Measurements from ENCODE around the gene NEO1.
"Not testable (repeated sequence)": the region's sequence is repeated elsewhere in the genome, so short reads cannot be mapped to it uniquely, and the experiment has no call there.

NEO1 gene

GRCh38 chr15:73139041-73139743 is 86.9 kb downstream of the NEO1 start:
- DNase-seq (ENCODE audit: low spot score in 2 of 2) (no peak), ATAC-seq (no peak)
- no peaks in the 10 kb centered on the region for H3K9me3 Mint-ChIP-seq
- H3K36me3 Mint-ChIP-seq = no peaks in the 10 kb centered on the region
- peaks cover 35% of the 10 kb centered on the region for H3K4me1 Mint-ChIP-seq
- no peak overlapping the region for H3K4me3 Mint-ChIP-seq
- H3K27ac Mint-ChIP-seq = no peak overlapping the region

- no peaks in the 10 kb centered on the region for H3K36me3 Mint-ChIP-seq
- H3K27ac Mint-ChIP-seq = no peak overlapping the region
Observed at GRCh38 chr15:73139744-73140553, 87.7 kb downstream of the NEO1 start.

GRCh38 chr15:73141216-73141900 is 89.1 kb downstream of the NEO1 start:
- DNase-seq (ENCODE audit: low spot score in 2 of 2) (no peak), ATAC-seq (peak; percentile 43)
- Mint-ChIP-seq H3K27ac (peak overlapping the region; percentile 84), H3K4me1 (peaks cover 41% of the 10 kb centered on the region), H3K9me3 (no peaks in the 10 kb centered on the region), H3K36me3 (no peaks in the 10 kb centered on the region), H3K4me3 (peak overlapping the region; percentile 14)

More at GRCh38 chr15:73139744-73140553, 87.7 kb downstream of the NEO1 start:
- Mint-ChIP-seq H3K9me3 (no peaks in the 10 kb centered on the region), H3K4me1 (peaks cover 41% of the 10 kb centered on the region), H3K4me3 (no peak overlapping the region)
- DNase-seq (ENCODE audit: low spot score in 2 of 2) = no peak
- ATAC-seq = no peak

- peak; percentile 88 for ATAC-seq
- DNase-seq (ENCODE audit: low spot score in 2 of 2) = peak in 1 of 2 donors; percentile 59
- Mint-ChIP-seq H3K9me3 (no peaks in the 10 kb centered on the region), H3K27ac (peak overlapping the region; percentile 84), H3K36me3 (no peaks in the 10 kb centered on the region), H3K4me1 (peaks cover 41% of the 10 kb centered on the region), H3K4me3 (peak overlapping the region; percentile 14)
Observed at GRCh38 chr15:73142802-73143762, 90.8 kb downstream of the NEO1 start.

GRCh38 chr15:73143763-73144155 is 91.5 kb downstream of the NEO1 start:
- DNase-seq (ENCODE audit: low spot score in 2 of 2) = no peak
- peak; percentile 53 for ATAC-seq
- no peaks in the 10 kb centered on the region for H3K9me3 Mint-ChIP-seq
- peak overlapping the region; percentile 14 for H3K4me3 Mint-ChIP-seq
- H3K36me3 Mint-ChIP-seq = no peaks in the 10 kb centered on the region
- H3K27ac Mint-ChIP-seq = peak overlapping the region; percentile 84
- peaks cover 40% of the 10 kb centered on the region for H3K4me1 Mint-ChIP-seq

- Mint-ChIP-seq H3K36me3 (no peaks in the 10 kb centered on the region), H3K4me3 (no peak overlapping the region), H3K9me3 (peaks cover 8% of the 10 kb centered on the region), H3K27ac (no peak overlapping the region), H3K4me1 (peaks cover 32% of the 10 kb centered on the region)
- DNase-seq (ENCODE audit: low spot score in 2 of 2) (no peak), ATAC-seq (no peak)
Observed at GRCh38 chr15:73146419-73146818, 94.2 kb downstream of the NEO1 start.

GRCh38 chr15:73150831-73151230 is 98.6 kb downstream of the NEO1 start:
- Mint-ChIP-seq H3K36me3 (no peaks in the 10 kb centered on the region), H3K27ac (no peak overlapping the region), H3K9me3 (peaks cover 26% of the 10 kb centered on the region), H3K4me3 (no peak overlapping the region), H3K4me1 (peaks cover 9% of the 10 kb centered on the region)
- DNase-seq (ENCODE audit: low spot score in 2 of 2) (no peak), ATAC-seq (no peak)

- Mint-ChIP-seq H3K27ac (no peak overlapping the region), H3K9me3 (peaks cover 30% of the 10 kb centered on the region)
- no peak for ATAC-seq
Observed at GRCh38 chr15:73153024-73153423, 100.8 kb downstream of the NEO1 start.

GRCh38 chr15:73153447-73153846 is 101.2 kb downstream of the NEO1 start:
- H3K4me1 Mint-ChIP-seq = peaks cover 15% of the 10 kb centered on the region
- H3K9me3 Mint-ChIP-seq = peaks cover 30% of the 10 kb centered on the region

More at GRCh38 chr15:73153024-73153423, 100.8 kb downstream of the NEO1 start:
- no peaks in the 10 kb centered on the region for H3K36me3 Mint-ChIP-seq
- H3K4me1 Mint-ChIP-seq = peaks cover 15% of the 10 kb centered on the region
- DNase-seq (ENCODE audit: low spot score in 2 of 2) = no peak
- no peak overlapping the region for H3K4me3 Mint-ChIP-seq

GRCh38 chr15:73156431-73157191 is 104.3 kb downstream of the NEO1 start:
- Mint-ChIP-seq H3K27ac (no peak overlapping the region), H3K9me3 (peaks cover 22% of the 10 kb centered on the region), H3K4me1 (peaks cover 15% of the 10 kb centered on the region), H3K4me3 (no peak overlapping the region), H3K36me3 (no peaks in the 10 kb centered on the region)
- DNase-seq (ENCODE audit: low spot score in 2 of 2) (no peak), ATAC-seq (peak; percentile 57)

More at GRCh38 chr15:73153447-73153846, 101.2 kb downstream of the NEO1 start:
- Mint-ChIP-seq H3K36me3 (no peaks in the 10 kb centered on the region), H3K27ac (no peak overlapping the region), H3K4me3 (no peak overlapping the region)
- no peak for DNase-seq (ENCODE audit: low spot score in 2 of 2)
- no peak for ATAC-seq

GRCh38 chr15:73161546-73161945 is 109.3 kb downstream of the NEO1 start:
- peaks cover 6% of the 10 kb centered on the region for H3K4me1 Mint-ChIP-seq
- DNase-seq (ENCODE audit: low spot score in 2 of 2) = no peak
- no peaks in the 10 kb centered on the region for H3K36me3 Mint-ChIP-seq
- H3K27ac Mint-ChIP-seq = peak overlapping the region; percentile 11
- ATAC-seq = no peak
- H3K4me3 Mint-ChIP-seq = no peak overlapping the region
- H3K9me3 Mint-ChIP-seq = peaks cover 12% of the 10 kb centered on the region

- Mint-ChIP-seq H3K27ac (no peak overlapping the region), H3K36me3 (no peaks in the 10 kb centered on the region), H3K4me1 (no peaks in the 10 kb centered on the region), H3K9me3 (peaks cover 12% of the 10 kb centered on the region), H3K4me3 (no peak overlapping the region)
- DNase-seq (ENCODE audit: low spot score in 2 of 2) = no peak
- no peak for ATAC-seq
Observed at GRCh38 chr15:73165435-73165834, 113.2 kb downstream of the NEO1 start.

- H3K4me3 Mint-ChIP-seq = no peak overlapping the region
- no peak for DNase-seq (ENCODE audit: low spot score in 2 of 2)
- no peaks in the 10 kb centered on the region for H3K4me1 Mint-ChIP-seq
- no peak for ATAC-seq
- no peak overlapping the region for H3K27ac Mint-ChIP-seq
- H3K36me3 Mint-ChIP-seq = no peaks in the 10 kb centered on the region
- H3K9me3 Mint-ChIP-seq = peaks cover 12% of the 10 kb centered on the region
Observed at GRCh38 chr15:73165844-73166243, 113.6 kb downstream of the NEO1 start.

GRCh38 chr15:73166711-73167110 is 114.4 kb downstream of the NEO1 start:
- H3K4me3 Mint-ChIP-seq = not testable (repeated sequence)

More at GRCh38 chr15:73166711-73167110, 114.4 kb downstream of the NEO1 start:
- H3K9me3 Mint-ChIP-seq = peaks cover 12% of the 10 kb centered on the region
- H3K27ac Mint-ChIP-seq; H3K4me1 Mint-ChIP-seq; DNase-seq (ENCODE audit: low spot score in 2 of 2); ATAC-seq; H3K36me3 Mint-ChIP-seq: not testable (repeated sequence)

Measured in stimulated activated effector memory CD8-positive, alpha-beta T cell treated with anti-CD3 and anti-CD28 coated beads, Interleukin-12 subunit alpha, Interleukin-12 subunit beta, amount 100 ng/mL, for 72 hours (primary cell).